H1 (cell line): Measurements from ENCODE around the gene MPPE1. TPM values are rescaled to one million over a fixed set of nuclear protein-coding genes. Genes with fewer than 3 reads are reported as not detected.

Experiments used
- CTCF ChIA-PET: fragments of 300-600 bp; sonication (Branson Sonifier 250); formaldehyde crosslinking; loops from one replicate; lab custom pipeline; 2021; ENCODE audit not compliant: partially characterized antibody; lab: Charles Lee
- POLR2A ChIA-PET: fragments of 300-600 bp; sonication (Branson Sonifier 250); formaldehyde crosslinking; loops from one replicate; lab custom pipeline; 2021; ENCODE audit warnings: inconsistent platforms; ENCODE audit not compliant: partially characterized antibody; lab: Charles Lee
- DNase-seq, 2 experiments: peaks; one replicate each; pipeline versions ENCODE4 v3.0.0 to v3.0.0-alpha.2; 2010 to 2022; ENCODE audit warnings: low spot score in 2 of 2, low read depth in 1 of 2, mixed read lengths in 1 of 2
- FAIRE-seq: peaks from 2 replicates; lab custom pipeline; 2011; peaks lifted over from hg19 to GRCh38; lab: Jason Lieb, UNC
- H2AFZ ChIP-seq: 2 replicates; pipeline ENCODE4 v1.8.1; 2012; ENCODE audit warnings: low read length, inconsistent platforms
- H2AK5ac ChIP-seq: 2 replicates; pipeline ENCODE4 v1.6.1; 2013; ENCODE audit warnings: low read depth, low read length
- H2BK120ac ChIP-seq: replicated peaks from 2 replicates; pipeline ENCODE3; 2013; ENCODE audit warnings: low read depth, low read length, inconsistent platforms
- H2BK12ac ChIP-seq: 2 replicates; pipeline ENCODE4 v1.6.1; 2013; ENCODE audit warnings: low read depth, low read length
- H2BK15ac ChIP-seq: 2 replicates; pipeline ENCODE4 v1.6.1; 2013; ENCODE audit warnings: low read length
- H2BK20ac ChIP-seq: 2 replicates; pipeline ENCODE4 v1.6.1; 2013; ENCODE audit warnings: low read length
- H2BK5ac ChIP-seq: 2 replicates; pipeline ENCODE4 v1.6.1; 2013; ENCODE audit warnings: low read depth, low read length
- H3K14ac ChIP-seq: 2 replicates; pipeline ENCODE4 v1.6.1; 2013; ENCODE audit warnings: inconsistent platforms; ENCODE audit not compliant: insufficient read length
- H3K18ac ChIP-seq: 2 replicates; pipeline ENCODE4 v1.6.1; 2013; ENCODE audit warnings: low read length; ENCODE audit errors: extremely low read depth
- H3K23ac ChIP-seq: 2 replicates; pipeline ENCODE4 v1.6.1; 2013; ENCODE audit warnings: inconsistent platforms; ENCODE audit not compliant: insufficient read length
- H3K23me2 ChIP-seq: 2 replicates; pipeline ENCODE4 v1.6.1; 2013; ENCODE audit warnings: low read depth, low read length
- H3K27ac ChIP-seq: 2 replicates; pipeline ENCODE4 v1.6.1; 2011; ENCODE audit warnings: low read depth, low read length, inconsistent platforms
- H3K27me3 ChIP-seq, 4 experiments: replicated peaks in 1 of 4; 1 replicate in 1 of 4; 2 replicates in 3 of 4; pipeline versions ENCODE4 v1.6.1 to v1.8.1; 2011 to 2013; ENCODE audit warnings: low read length in 3 of 4, mild to moderate bottlenecking in 3 of 4, inconsistent platforms in 2 of 4, mixed read lengths in 2 of 4, moderate library complexity in 1 of 4; ENCODE audit not compliant: control insufficient read depth in 3 of 4, insufficient read depth in 3 of 4; ENCODE audit errors: extremely low read depth in 1 of 4
- H3K36me3 ChIP-seq, 4 experiments: 2 replicates each; pipeline versions ENCODE4 v1.6.1 to v1.8.1; 2011 to 2013; ENCODE audit warnings: mild to moderate bottlenecking in 4 of 4, low read length in 3 of 4, moderate library complexity in 2 of 4, control low read depth in 1 of 4, inconsistent platforms in 1 of 4; ENCODE audit not compliant: insufficient read depth in 4 of 4, control insufficient read depth in 2 of 4
- H3K4ac ChIP-seq: replicated peaks from 2 replicates; pipeline ENCODE3; 2013; ENCODE audit warnings: low read length, low read depth, mixed read lengths, inconsistent platforms; ENCODE audit not compliant: insufficient read length
- H3K4me1 ChIP-seq, 4 experiments: replicated peaks in 1 of 4; 1 replicate in 1 of 4; 2 replicates in 3 of 4; pipeline versions ENCODE4 v1.6.1 to v1.8.1; 2011 to 2013; ENCODE audit warnings: low read length in 3 of 4, inconsistent platforms in 2 of 4, mixed read lengths in 1 of 4; ENCODE audit not compliant: insufficient read depth in 4 of 4, control insufficient read depth in 3 of 4
- H3K4me2 ChIP-seq, 2 experiments: 2 replicates each; pipeline versions ENCODE4 v1.6.1 to v1.8.1; 2011 to 2013; ENCODE audit warnings: low read depth in 2 of 2, low read length in 2 of 2, control low read depth in 1 of 2, inconsistent platforms in 1 of 2, mild to moderate bottlenecking in 1 of 2; ENCODE audit not compliant: insufficient read depth in 1 of 2
- H3K4me3 ChIP-seq, 4 experiments: fragments of 200-600, 300-600 bp in 1 of 4; sonication (generic), shearing (Covaris generic), sonication (Bioruptor Twin) in 1 of 4; 2 replicates each; pipeline versions ENCODE4 v1.5.1 to v1.8.1; 2011 to 2016; ENCODE audit warnings: low read length in 4 of 4, low read depth in 3 of 4, control low read depth in 2 of 4, inconsistent platforms in 2 of 4, mild to moderate bottlenecking in 2 of 4, mixed read lengths in 1 of 4, moderate library complexity in 1 of 4; ENCODE audit not compliant: insufficient read depth in 2 of 4; ENCODE audit errors: extremely low read depth in 1 of 4
- H3K56ac ChIP-seq: replicated peaks from 2 replicates; pipeline ENCODE3; 2013; ENCODE audit warnings: low read depth, mild to moderate bottlenecking, mixed read lengths, low read length, inconsistent platforms; ENCODE audit not compliant: insufficient read length
- H3K79me1 ChIP-seq: 2 replicates; pipeline ENCODE4 v1.6.1; 2013; ENCODE audit warnings: low read depth, low read length, control low read depth
- H3K79me2 ChIP-seq, 2 experiments: 2 replicates each; pipeline versions ENCODE4 v1.6.1 to v1.8.1; 2012 to 2013; ENCODE audit warnings: low read length in 2 of 2, mild to moderate bottlenecking in 2 of 2, inconsistent platforms in 1 of 2; ENCODE audit not compliant: insufficient read depth in 2 of 2, control insufficient read depth in 1 of 2
- H3K9ac ChIP-seq, 4 experiments: replicated peaks in 1 of 4; 1 replicate in 1 of 4; 2 replicates in 3 of 4; pipeline versions ENCODE4 v1.6.1 to v1.8.1; 2011 to 2013; ENCODE audit warnings: low read depth in 3 of 4, low read length in 3 of 4, control low read depth in 2 of 4, mild to moderate bottlenecking in 2 of 4, moderate library complexity in 2 of 4, inconsistent platforms in 1 of 4; ENCODE audit errors: extremely low read depth in 1 of 4
- H3K9me3 ChIP-seq, 2 experiments: 2 replicates each; pipeline versions ENCODE4 v1.6.1 to v1.8.1; 2012 to 2013; ENCODE audit warnings: mild to moderate bottlenecking in 2 of 2, moderate library complexity in 2 of 2, control low read depth in 1 of 2, inconsistent platforms in 1 of 2, low read depth in 1 of 2, low read length in 1 of 2, mixed read lengths in 1 of 2; ENCODE audit not compliant: insufficient read depth in 2 of 2
- H4K20me1 ChIP-seq, 2 experiments: replicated peaks in 1 of 2; 2 replicates each; pipeline versions ENCODE3 to v1.8.1; 2011 to 2013; ENCODE audit warnings: inconsistent platforms in 2 of 2, low read length in 2 of 2, mild to moderate bottlenecking in 1 of 2; ENCODE audit not compliant: insufficient read depth in 2 of 2, control insufficient read depth in 1 of 2
- H4K5ac ChIP-seq: 2 replicates; pipeline ENCODE4 v1.6.1; 2013; ENCODE audit warnings: low read length, low read depth, mixed read lengths, inconsistent platforms; ENCODE audit not compliant: insufficient read length
- H4K8ac ChIP-seq: 2 replicates; pipeline ENCODE4 v1.8.0; 2013; ENCODE audit warnings: mild to moderate bottlenecking, moderate library complexity, low read length, inconsistent platforms; ENCODE audit not compliant: insufficient read depth; ENCODE audit errors: extremely low read depth
- H4K91ac ChIP-seq: replicated peaks from 2 replicates; pipeline ENCODE3; 2013; ENCODE audit warnings: low read length, mixed read lengths, inconsistent platforms; ENCODE audit not compliant: insufficient read length
- BCL11A ChIP-seq, 2 experiments: IDR thresholded peaks; one replicate each; pipeline ENCODE4 v1.6.1; 2011; ENCODE audit warnings: low read depth in 2 of 2, low read length in 2 of 2, mild to moderate bottlenecking in 2 of 2
- BRCA1 ChIP-seq: IDR thresholded peaks from 2 replicates; pipeline ENCODE4 v1.6.1; 2012; ENCODE audit warnings: low read depth, low read length, improper control_type of control experiment
- CEBPB ChIP-seq: IDR thresholded peaks from 2 replicates; pipeline ENCODE4 v1.6.1; 2012; ENCODE audit warnings: low read depth, low read length
- CTBP2 ChIP-seq: IDR thresholded peaks from 2 replicates; pipeline ENCODE4 v1.7.0; 2011; ENCODE audit warnings: borderline replicate concordance, mild to moderate bottlenecking, moderate library complexity, mixed read lengths, low read length; ENCODE audit not compliant: insufficient read depth, insufficient read length
- EGR1 ChIP-seq: IDR thresholded peaks from 2 replicates; pipeline ENCODE4 v1.6.1; 2011; ENCODE audit warnings: low read depth, low read length, borderline replicate concordance
- GTF2F1 ChIP-seq: IDR thresholded peaks from 2 replicates; pipeline ENCODE4 v1.6.1; 2012; ENCODE audit warnings: low read depth, low read length, improper control_type of control experiment, borderline replicate concordance
- HDAC2 ChIP-seq, 2 experiments: fragments of 300-600 bp in 1 of 2; sonication (generic) in 1 of 2; IDR thresholded peaks; 2 replicates each; pipeline ENCODE4 v1.6.1; 2011 to 2012; ENCODE audit warnings: low read depth in 2 of 2, low read length in 2 of 2, mild to moderate bottlenecking in 2 of 2, moderate library complexity in 2 of 2, borderline replicate concordance in 1 of 2, inconsistent platforms in 1 of 2
- JUND ChIP-seq: IDR thresholded peaks from 2 replicates; pipeline ENCODE4 v1.6.1; 2011; ENCODE audit warnings: mild to moderate bottlenecking, improper control_type of control experiment, low read length
- KDM4A ChIP-seq: IDR thresholded peaks from one replicate; pipeline ENCODE4 v1.7.1; 2012; ENCODE audit warnings: low read depth, mild to moderate bottlenecking, moderate library complexity, low read length, inconsistent platforms; ENCODE audit not compliant: severe bottlenecking
- KDM5A ChIP-seq: fragments of 200-600 bp; IDR thresholded peaks from 2 replicates; pipeline ENCODE4 v1.7.1; 2012; ENCODE audit warnings: mild to moderate bottlenecking, low read length, inconsistent platforms, mixed read lengths
- SIRT6 ChIP-seq: IDR thresholded peaks from one replicate; pipeline ENCODE4 v1.7.1; 2012; ENCODE audit warnings: low read length, inconsistent platforms
- SP4 ChIP-seq: IDR thresholded peaks from 2 replicates; pipeline ENCODE4 v1.6.1; 2012; ENCODE audit warnings: low read length, inconsistent platforms
- TBP ChIP-seq: IDR thresholded peaks from 2 replicates; pipeline ENCODE4 v1.6.1; 2011; ENCODE audit warnings: low read depth, low read length, improper control_type of control experiment
- ZNF274 ChIP-seq: IDR thresholded peaks from 2 replicates; pipeline ENCODE4 v1.7.0; 2012; ENCODE audit warnings: low read length, borderline replicate concordance; ENCODE audit errors: extremely low read depth
- WGBS, 2 experiments: shearing (Covaris generic) in 1 of 2; methylation state at CpG; one replicate each; pipeline versions ENCODE4 v1.1.6 to v1.1.7; 2013 to 2015; ENCODE audit warnings: low lambda C conversion rate in 2 of 2, mixed read lengths in 2 of 2, inconsistent platforms in 1 of 2, low coverage in 1 of 2, missing lambda C conversion rate in 1 of 2; ENCODE audit not compliant: insufficient replicate concordance in 2 of 2, insufficient coverage in 1 of 2, insufficient read length in 1 of 2; ENCODE audit errors: extremely low coverage in 1 of 2, missing lambda C conversion rate in 1 of 2; 5-methylcytosine and 5-hydroxymethylcytosine counted together
- polyA plus RNA-seq, 7 experiments: library from polyadenylated mRNA; depleted of rRNA in 3 of 7; stranded (reverse) in 5 of 7; unstranded in 2 of 7; fragments of >200 nt in 5 of 7; fragments of 200-250 nt in 2 of 7; gene quantifications; 1 replicate in 5 of 7; 2 replicates in 1 of 7; 4 replicates in 1 of 7; pipeline versions ENCODE4 v1.2.1 to v1.2.3, GENCODE V29; 2011 to 2013; ENCODE audit warnings: missing spikeins in 2 of 7, mixed read lengths in 2 of 7
- total RNA-seq: library from RNA; stranded (reverse); fragmentation: NEBNext Ultra II Directional; extraction: Animal tissue kit (Norgen Biotek cat#: 25700); gene quantifications from 2 replicates; pipeline ENCODE4 v1.2.1, GENCODE V29; 2021
- TF ChIP-seq, protein P1 (sequence below): IDR thresholded peaks from 2 replicates; pipeline ENCODE4 v1.6.1; 2011; ENCODE audit warnings: low read depth, mild to moderate bottlenecking, low read length; ENCODE audit not compliant: insufficient read depth

MPPE1 gene
- total and polyA plus RNA-seq, 2 of the 8 experiments (the other 6 are each of a cell fraction or from before 2014, with no cell fraction given), result 13.7 to 20.9 TPM

- WGBS, 2 experiments, result 87% methylated on average over 3 of the region's 3 CpGs; no CpG with 5 or more reads in 1 of the 2 experiments
- Histone ChIP-seq H3K9me3 (no peaks in the 10 kb centered on the region), H3K4me2 (no peak overlapping the region), H3K14ac (no peak overlapping the region), H3K4ac (no peak overlapping the region), H3K79me2 (no peaks in the 10 kb centered on the region), H3K4me1 (peaks cover 1 to 11% (median 8%) of the 10 kb centered on the region in 4 experiments; a peak in 5 of 7 replicates), H4K91ac (no peak overlapping the region), H4K20me1 (no peaks in the 10 kb centered on the region), H3K27ac (no peak overlapping the region), H4K8ac (no peak overlapping the region), H3K27me3 (no peaks in the 10 kb centered on the region), H2AK5ac (no peak overlapping the region), H3K23ac (no peak overlapping the region), H2BK120ac (no peak overlapping the region), H3K18ac (no peak overlapping the region), H3K56ac (no peak overlapping the region), H2AFZ (no peak overlapping the region), H4K5ac (no peak overlapping the region), H2BK12ac (no peak overlapping the region), H3K9ac (no peak overlapping the region), H2BK5ac (no peak overlapping the region), H3K36me3 (peaks cover 0 to 4% (median 0%) of the 10 kb centered on the region in 4 experiments; a peak in 2 of 8 replicates), H2BK15ac (no peak overlapping the region), H2BK20ac (no peak overlapping the region), H3K23me2 (no peaks in the 10 kb centered on the region), H3K79me1 (no peaks in the 10 kb centered on the region), H3K4me3 (no peak overlapping the region)
- no peak for FAIRE-seq
- ChIA-PET CTCF (interaction anchor here (1.0 to 1.5 kb wide), 4 partner anchors 10 to 97 kb away, joined by 3 to 5 read pairs (median 3); no protein-coding TSS in a partner anchor), POLR2A (no interaction called here)
- no peak for DNase-seq
- no peak for TF ChIP-seq TBP
- TF ChIP-seq ZNF274, result no peak
- TF ChIP-seq, protein P1, sequence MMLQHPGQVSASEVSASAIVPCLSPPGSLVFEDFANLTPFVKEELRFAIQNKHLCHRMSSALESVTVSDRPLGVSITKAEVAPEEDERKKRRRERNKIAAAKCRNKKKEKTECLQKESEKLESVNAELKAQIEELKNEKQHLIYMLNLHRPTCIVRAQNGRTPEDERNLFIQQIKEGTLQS, result no peak
- TF ChIP-seq SP4, result no peak
- TF ChIP-seq BRCA1, result no peak
- TF ChIP-seq KDM5A, result no peak
- no peak for TF ChIP-seq EGR1
- no peak for TF ChIP-seq CTBP2
- no peak for TF ChIP-seq HDAC2 (IDR thresholded peaks at IDR 0.05; ENCODE audit: borderline replicate concordance in 1 of 2, low read depth in 2 of 2, low read length in 2 of 2)
- TF ChIP-seq BCL11A (IDR thresholded peaks at IDR 0.05; ENCODE audit: low read depth in 2 of 2, low read length in 2 of 2), result no peak
- no peak for TF ChIP-seq GTF2F1
- no peak for TF ChIP-seq JUND
- no peak for TF ChIP-seq SIRT6
- no peak for TF ChIP-seq CEBPB
- no peak for TF ChIP-seq KDM4A
Measured at GRCh38 chr18:11899063-11899462, 9.1 kb downstream of the MPPE1 start.
